Kidney capillary endothelial cell (primary cell): ENCODE measurements around the gene FN3KRP.

ENCODE experiments used
- DNase-seq: peaks from one replicate; pipeline ENCODE4 v3.0.0-alpha.2; 2018; ENCODE audit warnings: low spot score

The FN3KRP gene

GRCh38 chr17:82687375-82687861 lies 29.1 kb upstream of the FN3KRP start:
- no peak for DNase-seq

DNA sequence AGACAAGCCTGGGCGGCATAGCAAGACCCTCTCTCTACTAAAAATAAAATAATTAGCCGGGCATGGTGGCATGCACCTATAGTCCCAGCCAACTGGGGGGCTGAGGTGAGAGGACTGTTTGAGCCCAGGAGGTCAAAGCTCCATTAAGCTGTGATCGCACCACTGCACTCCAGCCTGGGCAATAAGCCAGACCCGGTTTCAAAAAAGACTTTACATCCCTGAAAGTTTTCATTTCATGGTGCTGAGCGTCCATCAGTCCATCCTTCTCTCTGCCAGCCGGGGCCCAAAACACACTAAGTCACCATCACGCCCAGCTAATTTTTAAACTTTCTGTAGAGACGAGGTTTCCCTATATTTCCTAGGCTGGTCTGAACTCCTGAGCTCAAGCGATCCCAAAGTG lies 28.6 kb upstream of the FN3KRP start:
- no peak for DNase-seq

- DNase-seq: no peak
Measured at GRCh38 chr17:82689077-82689476, 27.4 kb upstream of the FN3KRP start.

DNA sequence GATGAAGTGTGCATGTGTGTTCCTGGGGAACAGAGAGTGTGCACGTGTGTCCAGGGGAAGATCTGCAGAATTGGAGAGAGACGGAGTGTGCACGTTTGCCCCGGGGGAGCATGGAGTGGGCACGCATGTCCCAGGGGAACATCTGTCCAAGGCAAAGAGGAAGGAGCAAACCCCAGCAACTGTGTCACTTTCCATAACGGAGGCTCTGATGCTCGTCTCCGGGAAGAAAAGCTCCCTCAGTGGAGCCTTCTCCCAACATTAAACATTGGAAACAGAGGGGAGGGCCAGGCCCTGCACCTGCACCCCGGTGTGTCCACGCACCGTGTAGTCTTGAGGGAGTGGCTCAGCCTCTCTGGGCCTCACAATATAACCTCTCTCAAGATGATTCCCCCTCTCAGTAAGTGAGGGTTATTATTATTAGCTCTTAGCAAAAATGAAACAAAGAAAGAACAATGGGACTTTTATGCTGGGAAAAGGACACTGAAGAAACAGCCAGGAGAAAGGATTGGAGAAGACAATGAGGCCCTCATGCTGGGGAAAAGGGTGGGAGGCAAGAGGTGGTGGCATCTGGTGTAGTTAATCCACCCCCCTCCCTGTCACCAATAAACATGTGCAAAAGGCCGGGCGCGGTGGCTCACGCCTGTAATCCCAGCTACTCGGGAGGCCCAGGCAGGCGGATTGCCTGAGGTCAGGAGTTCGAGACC lies 25.6 kb upstream of the FN3KRP start:
- no peak for DNase-seq

- no peak for DNase-seq
Measured at GRCh38 chr17:82691714-82692113, 24.8 kb upstream of the FN3KRP start.

DNA sequence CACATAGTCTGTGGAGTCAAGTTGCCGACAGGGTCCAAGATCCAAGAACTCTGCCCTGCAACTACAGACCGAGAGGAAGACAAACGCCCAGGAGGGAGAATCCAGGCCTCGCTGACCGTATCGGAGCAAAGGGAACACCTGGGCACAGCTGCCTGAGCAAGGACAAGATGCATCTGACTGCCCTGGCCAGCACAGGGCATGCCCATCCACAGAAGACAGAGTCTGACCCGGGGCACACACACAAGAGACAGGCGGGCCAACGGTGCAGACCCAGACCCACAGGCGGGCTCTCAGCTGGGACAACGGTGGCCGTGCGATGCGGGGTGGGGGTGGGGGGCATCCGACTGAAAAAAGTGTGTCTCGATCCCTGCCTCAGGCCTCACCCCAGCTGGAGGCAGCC lies 24.2 kb upstream of the FN3KRP start:
- DNase-seq: no peak

- no peak for DNase-seq
Measured at GRCh38 chr17:82693168-82693867, 23.2 kb upstream of the FN3KRP start.

DNA sequence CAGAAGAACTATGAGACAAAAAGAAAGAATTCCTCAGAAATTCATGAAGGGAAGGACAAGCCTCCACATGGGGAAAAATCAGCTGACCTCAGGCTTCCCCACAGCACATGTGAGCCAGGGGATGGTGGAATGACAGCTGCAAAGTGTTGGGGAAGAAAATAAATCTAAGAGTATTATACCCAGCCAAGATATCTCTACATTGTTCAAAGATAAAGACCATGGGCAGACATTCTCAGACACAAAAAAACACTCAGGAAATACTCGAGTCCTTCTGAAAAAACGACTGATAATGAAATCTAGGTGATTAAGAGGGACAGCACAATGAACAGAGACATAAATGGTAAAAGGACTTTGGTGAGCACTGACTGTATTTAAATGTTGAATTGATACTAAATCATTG lies 21.9 kb upstream of the FN3KRP start:
- DNase-seq: no peak

GRCh38 chr17:82696259-82696658 lies 20.2 kb upstream of the FN3KRP start:
- no peak for DNase-seq

DNA sequence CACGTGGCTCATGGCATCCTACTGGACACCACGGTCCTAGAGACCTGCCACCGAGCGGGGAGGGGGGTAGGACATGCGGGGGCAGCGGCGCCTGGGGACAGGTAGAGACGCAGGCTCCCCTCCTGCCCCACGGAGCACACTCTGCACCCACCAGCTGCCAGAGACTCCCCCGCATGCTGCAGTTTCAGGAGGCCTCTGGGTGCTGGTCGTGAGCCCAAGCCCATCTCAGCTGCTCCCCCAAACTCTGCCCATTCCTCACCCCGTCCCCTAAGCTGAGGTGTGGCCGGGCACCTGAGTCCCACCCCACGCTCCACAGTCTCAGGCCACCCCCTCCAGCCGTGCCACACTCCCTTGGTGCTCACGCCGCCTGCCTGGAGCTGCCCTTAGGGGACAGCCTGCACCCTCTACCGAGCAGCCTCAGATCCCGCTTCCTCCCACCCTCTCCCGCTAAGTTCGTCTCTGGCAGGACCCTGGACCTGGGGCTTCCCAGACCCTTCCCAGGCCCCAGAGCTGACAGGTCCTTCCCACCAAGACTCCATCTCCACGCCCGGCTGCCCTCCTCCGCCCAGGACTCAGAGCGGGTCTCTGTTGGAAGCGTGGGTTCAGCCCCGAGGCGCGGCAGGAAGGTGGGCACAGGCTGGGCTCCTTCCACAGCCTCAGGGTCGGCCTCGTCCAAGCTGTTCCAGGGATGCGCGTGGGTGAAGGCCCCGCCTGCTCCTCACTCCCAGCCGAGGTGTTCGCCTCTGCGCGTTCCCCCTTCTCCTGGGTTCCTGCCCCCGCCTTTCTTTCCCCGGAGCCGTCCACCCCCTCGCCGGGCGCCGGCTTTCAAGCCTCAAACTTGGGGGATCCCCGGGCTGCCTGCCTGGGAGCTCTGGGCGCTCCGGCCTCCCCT lies 19.3 kb upstream of the FN3KRP start:
- no peak for DNase-seq

- DNase-seq: no peak
Measured at GRCh38 chr17:82697808-82698064, 18.8 kb upstream of the FN3KRP start.

DNA sequence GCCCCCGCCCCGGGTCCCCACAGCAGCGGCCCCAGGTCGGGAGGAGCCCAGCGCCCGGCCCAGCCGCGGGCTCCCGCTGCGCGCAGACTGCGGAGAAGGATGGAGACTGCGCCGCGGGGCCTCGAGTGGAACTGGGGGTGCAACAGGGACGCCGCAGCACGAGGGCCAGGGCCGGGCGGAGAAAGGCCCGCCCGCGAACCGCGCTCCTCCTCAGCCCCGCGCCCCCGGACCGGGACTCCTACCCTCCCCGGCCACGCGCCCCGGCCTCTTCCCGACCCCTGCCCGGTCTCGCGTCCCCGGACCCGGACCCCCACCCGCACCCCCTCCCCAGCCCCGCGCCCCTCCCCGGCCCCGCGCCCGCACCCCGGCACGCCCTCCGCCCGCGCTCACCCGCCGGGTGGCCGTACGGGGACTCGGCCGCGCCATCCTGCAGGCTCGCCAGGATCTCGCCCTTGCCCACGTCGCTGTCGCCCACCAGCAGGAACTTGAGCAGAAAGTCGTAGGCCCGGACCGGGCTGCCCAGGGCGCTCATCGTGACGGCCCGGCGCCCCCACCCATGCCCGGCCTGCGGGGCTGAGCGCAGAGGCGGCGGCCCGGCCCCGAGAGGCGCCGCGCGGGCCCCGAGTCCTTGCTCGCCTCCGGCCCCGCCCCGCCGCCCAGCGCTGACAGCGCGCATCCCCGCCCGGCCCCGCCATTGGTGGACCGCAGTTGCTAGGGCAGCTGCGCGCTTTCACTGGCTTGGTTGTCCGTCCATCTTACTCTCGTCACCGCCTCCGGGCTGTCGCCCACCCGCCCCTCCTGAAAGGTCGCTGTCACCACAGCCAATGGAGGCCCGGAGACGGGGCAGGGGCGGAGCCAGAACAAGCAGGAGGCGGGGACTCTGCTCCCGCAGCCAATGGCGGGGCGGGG lies 18.2 kb upstream of the FN3KRP start, which contains the start of gene RAB40B:
Gene RAB40B (minus strand): TSS at position 634 of the 909 bp plus-strand sequence. CDS start 102 bp downstream, at position 532.
- peak; percentile 99 for DNase-seq

DNA sequence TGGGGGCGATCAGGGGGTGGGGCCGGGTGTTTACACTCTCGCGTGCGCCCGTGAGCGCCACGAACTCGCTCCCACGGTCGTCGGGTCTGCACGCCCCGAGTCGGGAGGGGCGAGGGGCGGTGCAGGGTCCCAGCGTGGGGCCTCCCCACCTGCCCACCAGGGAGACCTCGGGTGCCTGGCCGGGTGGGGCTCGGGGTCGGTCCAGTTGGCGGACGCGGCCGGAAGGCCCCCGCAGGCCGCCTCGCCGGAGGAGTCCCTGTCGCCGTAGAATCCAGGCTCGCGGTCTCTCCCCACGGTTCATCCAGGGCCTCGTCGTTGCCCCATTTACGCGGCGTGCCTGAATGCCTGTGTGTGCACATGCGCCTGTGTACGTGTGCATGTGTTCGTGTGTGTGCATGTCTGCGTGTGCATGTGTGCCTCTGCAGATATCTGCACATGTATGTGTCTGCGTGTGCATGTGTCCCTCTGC lies 17.5 kb upstream of the FN3KRP start:
- DNase-seq: no peak

GRCh38 chr17:82699551-82699950 lies 17.0 kb upstream of the FN3KRP start:
- no peak for DNase-seq

- no peak for DNase-seq
Measured at GRCh38 chr17:82702231-82702927, 14.1 kb upstream of the FN3KRP start.

GRCh38 chr17:82703036-82703745 lies 13.3 kb upstream of the FN3KRP start:
- DNase-seq: no peak

DNA sequence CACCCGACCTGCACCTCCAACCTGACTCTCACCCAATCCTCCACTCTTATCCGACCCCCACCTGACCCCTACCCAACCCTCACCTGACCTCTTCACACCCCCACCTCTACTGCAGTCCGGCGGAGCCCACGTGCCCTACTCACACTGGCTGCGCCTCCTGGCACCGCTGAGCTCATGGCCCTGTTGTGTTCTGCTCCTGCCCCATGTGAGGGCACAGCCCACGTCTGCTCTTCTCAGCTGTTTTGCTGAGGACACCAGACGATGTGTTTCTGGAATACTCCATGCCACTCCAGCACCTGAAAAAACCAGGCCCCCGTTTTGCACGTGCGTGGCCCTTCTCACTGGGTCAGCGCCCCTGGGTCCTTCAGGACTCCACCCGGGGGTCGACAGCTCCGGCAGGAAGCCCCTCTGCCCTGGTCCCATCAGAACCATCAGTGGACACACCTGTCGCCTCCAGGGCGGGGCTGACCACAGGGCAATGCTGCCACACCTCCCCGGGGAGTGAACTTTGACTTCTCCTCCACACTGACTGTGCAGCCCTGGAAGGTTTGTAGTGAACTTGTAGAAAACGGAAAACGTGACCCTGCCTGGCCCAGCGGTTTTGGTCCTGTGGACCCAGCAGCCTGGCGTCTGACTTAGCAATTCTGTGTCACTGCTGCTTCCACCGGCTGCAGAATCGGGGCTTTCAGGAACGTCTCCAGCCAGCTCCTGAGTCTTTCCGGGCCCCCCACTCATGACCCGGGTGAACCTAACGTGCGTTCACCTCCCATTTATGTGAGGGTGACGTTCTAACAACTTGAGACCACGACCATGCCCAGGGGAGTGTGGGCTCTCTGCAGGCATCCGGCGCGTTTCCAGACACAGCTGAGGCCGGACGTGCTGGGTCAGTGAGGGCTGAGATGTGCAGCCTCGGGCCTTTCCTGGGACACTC lies 12.3 kb upstream of the FN3KRP start:
- DNase-seq: no peak

- DNase-seq: no peak
Measured at GRCh38 chr17:82704886-82705285, 11.6 kb upstream of the FN3KRP start.

DNA sequence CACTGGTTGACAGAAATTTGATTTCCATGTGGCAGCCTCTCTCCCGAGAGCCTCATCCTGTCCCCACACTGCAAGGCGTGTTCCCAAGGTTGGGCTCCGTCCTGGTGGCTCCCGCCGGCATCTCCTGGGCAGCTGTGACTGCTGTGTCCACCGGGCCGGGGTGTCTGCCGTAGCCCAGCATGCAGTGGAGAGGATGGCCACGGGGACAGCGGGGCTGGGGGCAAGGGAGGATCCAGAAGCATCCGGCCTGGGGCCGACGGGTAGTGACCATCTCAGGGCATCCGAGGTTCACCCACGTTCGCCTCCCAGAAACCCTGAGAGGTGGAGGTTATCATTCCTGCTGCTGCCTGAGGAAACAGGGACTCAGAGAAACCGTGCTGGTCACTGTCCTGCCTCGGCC lies 10.8 kb upstream of the FN3KRP start:
- no peak for DNase-seq
